HEK293 (cell line): Measurements from ENCODE around the gene NLK.
"Not testable (repeated sequence)": the region's sequence is repeated elsewhere in the genome, so short reads cannot be mapped to it uniquely, and the experiment has no call there.

Experiments
- ATF2 ChIP-seq: fragments of 450-650 bp; formaldehyde crosslinking; IDR thresholded peaks from 2 replicates; pipeline ENCODE4 v1.5.1; 2016; ENCODE audit warnings: missing biosample characterization, missing genetic modification characterization, low read depth
- CTCF ChIP-seq: fragments of 450-650 bp; formaldehyde crosslinking; IDR thresholded peaks from 2 replicates; pipeline ENCODE4 v1.5.1; 2016; ENCODE audit warnings: missing biosample characterization, missing genetic modification characterization
- REST ChIP-seq: fragments of 450-650 bp; formaldehyde crosslinking; IDR thresholded peaks from 2 replicates; pipeline ENCODE4 v1.5.1; 2016; ENCODE audit warnings: missing biosample characterization, missing genetic modification characterization
- ZBTB21 ChIP-seq: fragments of 450-650 bp; formaldehyde crosslinking; IDR thresholded peaks from 2 replicates; pipeline ENCODE4 v1.5.1; 2017; ENCODE audit warnings: missing biosample characterization, missing genetic modification characterization
- ZNF701 ChIP-seq: fragments of 450-650 bp; formaldehyde crosslinking; IDR thresholded peaks from 2 replicates; pipeline ENCODE4 v1.5.1; 2016; ENCODE audit warnings: missing biosample characterization, missing genetic modification characterization

- TF ChIP-seq REST, ZNF701, CTCF, ZBTB21, ATF2 (tag by site-specific recombination): not testable (repeated sequence)
Measured at GRCh38 chr17:28238547-28239270, 196.2 kb downstream of the NLK start.
